Keratinocyte (primary cell): Measurements from ENCODE around the gene MAGI2.

Experiments used
- CTCF ChIP-seq, 3 experiments: IDR thresholded peaks in 1 of 3; conservative IDR thresholded peaks in 1 of 3; optimal IDR thresholded peaks in 1 of 3; 2 replicates in 2 of 3; 3 replicates in 1 of 3; pipeline versions ENCODE3 to v1.5.1; 2011; ENCODE audit warnings: low read length in 3 of 3, mild to moderate bottlenecking in 3 of 3, moderate library complexity in 2 of 3, control low read depth in 1 of 3, inconsistent platforms in 1 of 3; ENCODE audit not compliant: insufficient read depth in 2 of 3; ENCODE audit errors: extremely low read depth in 1 of 3
- EZH2 ChIP-seq: IDR thresholded peaks from one replicate; pipeline ENCODE4 v1.6.1; 2012; ENCODE audit warnings: inconsistent platforms, mild to moderate bottlenecking, low read length, moderate library complexity

DNA sequence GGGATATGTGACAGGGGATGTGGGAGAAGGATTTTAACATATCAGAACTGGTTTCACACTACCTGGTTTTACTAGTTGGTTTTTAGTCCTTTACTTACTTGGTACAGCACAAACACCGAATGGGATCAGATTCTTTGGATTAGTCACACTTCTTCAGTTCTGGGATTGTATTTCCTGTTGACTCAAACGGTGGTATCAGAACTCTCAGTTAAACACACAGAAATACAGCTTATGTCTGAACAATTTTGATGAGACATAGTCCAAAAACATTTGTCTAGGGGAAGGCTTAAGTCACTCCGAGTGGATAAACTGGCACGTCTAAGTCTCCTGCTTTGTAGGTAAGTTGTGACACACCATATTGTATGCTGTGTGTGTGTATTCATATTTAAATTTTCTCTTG lies 1174.4 kb downstream of the MAGI2 start:
- TF ChIP-seq CTCF (optimal IDR thresholded peaks at IDR 0.05 in 1 of 3, IDR thresholded peaks at IDR 0.05 in 1 of 3, conservative IDR thresholded peaks at IDR 0.05 in 1 of 3; ENCODE audit: extremely low read depth in 1 of 3, insufficient read depth in 2 of 3, low read length in 3 of 3) (no peak), EZH2 (no peak)
